ENCODE results near the gene TEX2.
"Not testable (repeated sequence)": the region's sequence is repeated elsewhere in the genome, so short reads cannot be mapped to it uniquely, and the experiment has no call there.

Gene TEX2

DNA sequence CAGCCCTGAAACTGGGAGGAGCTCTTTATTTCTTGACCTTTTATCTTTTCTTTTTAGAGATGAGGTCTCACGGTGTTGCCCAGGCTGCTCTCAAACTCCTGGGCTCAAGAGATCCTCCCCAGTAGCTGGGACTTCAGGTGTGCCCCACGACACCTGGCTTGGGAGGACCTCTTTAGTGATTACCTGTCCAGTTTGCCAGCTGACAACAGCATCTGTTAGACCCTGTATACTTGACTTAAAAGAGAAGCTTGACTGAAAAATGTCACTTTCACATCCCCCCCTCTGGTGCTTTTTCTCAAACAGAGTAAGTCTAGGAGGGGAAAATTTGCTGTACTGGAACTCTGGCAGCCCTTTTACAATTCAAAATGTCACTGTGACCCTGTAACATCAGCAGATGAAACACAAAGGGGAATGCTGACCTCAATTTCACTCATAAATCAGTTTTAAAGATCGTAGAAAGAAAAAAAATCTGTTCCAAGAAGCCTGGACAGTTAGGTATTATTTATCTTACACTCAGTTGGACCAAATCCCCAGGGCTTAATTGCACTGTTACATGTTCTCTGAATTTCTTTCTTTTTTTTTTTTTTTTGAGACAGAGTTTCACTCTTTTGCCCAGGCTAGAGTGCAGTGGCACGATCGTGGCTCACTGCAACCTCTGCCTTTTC lies 131.3 kb downstream of the TEX2 start:
- Mint-ChIP-seq H3K4me1 (ENCODE audit: low read depth) (peaks cover 32% of the 10 kb centered on the region), H3K4me3 (peak overlapping the region; percentile 79), H3K27ac (no peak overlapping the region), H3K36me3 (no peaks in the 10 kb centered on the region), H3K9me3 (ENCODE audit: low read depth) (no peaks in the 10 kb centered on the region), H3K27me3 (no peaks in the 10 kb centered on the region)

DNA sequence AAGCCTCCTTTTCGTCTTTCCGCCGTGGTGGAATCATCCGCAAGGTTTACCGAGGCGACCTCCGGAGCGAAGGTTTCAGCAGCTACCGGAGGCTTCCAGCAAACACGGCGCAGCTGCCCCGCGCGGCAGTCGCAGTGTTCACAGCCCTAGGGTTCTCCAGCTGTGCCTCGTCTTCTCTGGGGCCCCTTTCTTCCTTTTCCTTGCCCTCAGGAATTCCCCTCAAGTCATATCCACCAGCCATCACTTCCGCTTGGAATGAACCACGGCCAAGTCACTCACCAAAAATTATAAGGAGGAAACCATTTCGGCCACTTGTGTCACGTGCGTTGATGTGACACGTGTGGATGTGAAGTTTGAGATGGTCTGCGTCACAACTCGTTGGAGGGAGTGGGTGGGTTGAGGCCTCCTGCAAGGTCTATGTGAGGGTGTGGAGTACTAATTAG lies 132.5 kb downstream of the TEX2 start:
- H3K27ac Mint-ChIP-seq: peak overlapping the region; percentile 89
- no peaks in the 10 kb centered on the region for H3K9me3 Mint-ChIP-seq (ENCODE audit: low read depth)
- H3K4me1 Mint-ChIP-seq (ENCODE audit: low read depth): peaks cover 43% of the 10 kb centered on the region
- H3K27me3 Mint-ChIP-seq: no peaks in the 10 kb centered on the region
- H3K36me3 Mint-ChIP-seq: no peaks in the 10 kb centered on the region
- H3K4me3 Mint-ChIP-seq: peak overlapping the region; percentile 79

DNA sequence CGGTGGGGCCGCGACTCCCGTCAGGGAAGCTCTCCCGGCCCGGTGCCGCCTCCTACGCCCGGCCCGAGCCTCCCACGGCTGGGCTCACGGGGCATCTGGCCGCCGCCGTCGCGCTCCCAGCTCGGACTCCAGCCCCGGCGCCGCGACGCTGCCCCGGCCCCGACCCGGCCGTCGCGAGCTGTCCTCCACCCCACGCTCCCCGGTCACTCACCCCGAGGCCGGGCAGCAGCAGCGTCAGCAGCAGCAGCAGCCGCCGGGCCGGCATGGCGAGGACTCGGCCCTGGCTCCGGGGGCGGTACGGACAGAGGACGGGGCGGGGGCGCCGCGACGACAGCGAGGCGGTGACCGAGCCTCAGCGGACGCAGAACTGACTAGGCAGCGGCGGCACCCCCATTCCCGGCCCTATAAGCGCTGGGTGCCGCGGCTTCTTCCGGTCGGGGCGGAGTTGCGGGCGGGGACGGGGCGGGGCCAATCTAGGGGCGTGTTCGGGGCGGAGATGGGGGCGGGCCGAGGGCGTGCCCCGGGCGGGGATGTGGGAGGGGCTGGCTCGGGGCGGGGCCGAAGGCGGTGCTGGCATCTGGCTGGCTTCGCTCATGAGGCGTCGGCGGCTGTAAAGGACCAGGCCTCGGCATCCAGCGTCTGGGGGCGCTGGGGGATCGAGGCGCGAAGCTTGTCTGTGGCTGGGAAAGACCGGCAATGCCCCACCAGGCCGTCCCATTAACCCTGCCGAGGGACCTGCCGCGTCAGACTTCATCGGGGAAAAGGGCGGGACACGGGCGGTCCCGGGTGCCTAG lies 133.1 kb downstream of the TEX2 start, which contains the start of gene ERN1:
Gene ERN1 (minus strand): TSS at position 380 of the 794 bp plus-strand sequence. CDS start 115 bp downstream, at position 265.
- peak within 1 kb of the TSS; percentile 92 for H3K4me3 Mint-ChIP-seq
- no peaks in the 10 kb centered on the region for H3K9me3 Mint-ChIP-seq (ENCODE audit: low read depth)
- H3K27ac Mint-ChIP-seq: peak within 1 kb of the TSS; percentile 93
- no peaks in the 10 kb centered on the region for H3K27me3 Mint-ChIP-seq
- no peaks in the 10 kb centered on the region for H3K36me3 Mint-ChIP-seq
- H3K4me1 Mint-ChIP-seq (ENCODE audit: low read depth): peaks cover 43% of the 10 kb centered on the region

DNA sequence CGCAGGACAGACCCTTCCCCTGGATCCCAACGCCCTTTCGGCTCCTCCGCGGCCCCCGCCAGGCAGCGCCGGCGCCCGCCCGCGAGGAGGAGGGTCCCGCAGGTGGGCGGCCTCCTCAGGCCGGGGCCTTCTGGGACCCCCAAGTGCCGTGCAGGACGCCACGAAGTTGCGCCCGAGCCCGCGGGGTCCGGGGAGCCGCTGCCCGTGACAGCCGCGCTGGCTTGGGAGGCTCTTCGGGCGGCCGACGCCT lies 133.6 kb downstream of the TEX2 start:
- peak overlapping the region; percentile 92 for H3K4me3 Mint-ChIP-seq
- peaks cover under 1% of the 10 kb centered on the region for H3K36me3 Mint-ChIP-seq
- no peak overlapping the region for H3K27ac Mint-ChIP-seq
- H3K27me3 Mint-ChIP-seq: no peaks in the 10 kb centered on the region
- no peaks in the 10 kb centered on the region for H3K9me3 Mint-ChIP-seq (ENCODE audit: low read depth)
- peaks cover 43% of the 10 kb centered on the region for H3K4me1 Mint-ChIP-seq (ENCODE audit: low read depth)

DNA sequence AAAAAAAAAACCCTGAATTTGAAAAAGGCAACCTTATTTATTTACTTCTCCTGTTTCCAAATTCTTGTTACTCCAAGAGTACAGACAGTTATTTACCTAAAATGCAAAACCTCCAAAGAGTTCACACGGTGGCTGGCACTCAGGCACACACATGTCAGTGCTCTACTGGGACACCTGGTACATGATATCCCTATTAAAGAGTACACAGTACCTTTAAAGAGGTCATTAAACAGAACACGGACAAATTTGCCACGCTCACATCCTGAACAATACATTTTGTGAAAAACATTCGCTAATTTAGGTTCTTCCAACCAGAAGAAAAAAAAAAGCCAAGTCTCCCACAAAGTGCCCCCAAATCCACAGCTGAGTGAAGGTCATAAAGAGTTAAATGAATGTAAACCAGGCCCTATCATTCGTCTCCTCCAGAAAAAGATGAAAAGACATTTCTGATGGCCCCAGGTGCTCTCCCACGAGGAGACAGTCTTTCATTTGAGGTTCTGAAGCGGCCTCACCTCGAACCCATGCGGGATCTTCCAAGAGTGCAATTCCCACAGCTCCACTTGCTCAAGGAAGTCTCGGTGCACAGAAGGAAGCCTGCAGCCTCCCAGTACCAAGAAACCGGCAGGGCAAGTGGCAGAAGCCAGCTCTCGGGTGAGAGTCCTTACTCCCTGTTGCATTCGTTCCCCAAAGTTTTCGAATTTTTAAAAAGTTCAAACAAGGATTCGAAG lies 134.1 kb downstream of the TEX2 start:
- H3K27me3 Mint-ChIP-seq: no peaks in the 10 kb centered on the region
- peaks cover 43% of the 10 kb centered on the region for H3K4me1 Mint-ChIP-seq (ENCODE audit: low read depth)
- H3K4me3 Mint-ChIP-seq: peak overlapping the region; percentile 92
- H3K9me3 Mint-ChIP-seq (ENCODE audit: low read depth): no peaks in the 10 kb centered on the region
- H3K27ac Mint-ChIP-seq: peak overlapping the region; percentile 93
- H3K36me3 Mint-ChIP-seq: peaks cover 4% of the 10 kb centered on the region

DNA sequence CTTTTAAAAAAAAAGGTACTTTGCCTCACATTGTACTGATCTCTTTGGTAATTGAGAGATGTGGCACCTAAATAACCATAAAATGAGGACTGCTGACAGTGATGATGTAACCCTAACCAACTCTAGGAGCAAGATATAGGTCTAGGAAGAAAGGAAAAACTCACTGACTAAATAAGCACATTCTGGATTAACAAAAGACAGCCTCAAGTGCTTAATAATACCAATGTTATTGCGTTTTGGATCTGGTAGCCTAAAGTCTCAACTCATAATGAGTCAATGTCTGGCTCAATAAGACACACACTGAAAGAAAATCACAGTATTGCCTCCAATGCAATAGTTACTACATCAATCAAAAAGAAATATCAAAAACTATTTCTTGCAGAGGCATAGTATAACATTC lies 136.1 kb downstream of the TEX2 start:
- Mint-ChIP-seq H3K36me3 (peaks cover 5% of the 10 kb centered on the region), H3K9me3 (ENCODE audit: low read depth) (no peaks in the 10 kb centered on the region), H3K4me1 (ENCODE audit: low read depth) (peaks cover 50% of the 10 kb centered on the region), H3K27me3 (no peaks in the 10 kb centered on the region), H3K27ac (no peak overlapping the region), H3K4me3 (peak overlapping the region; percentile 18)

DNA sequence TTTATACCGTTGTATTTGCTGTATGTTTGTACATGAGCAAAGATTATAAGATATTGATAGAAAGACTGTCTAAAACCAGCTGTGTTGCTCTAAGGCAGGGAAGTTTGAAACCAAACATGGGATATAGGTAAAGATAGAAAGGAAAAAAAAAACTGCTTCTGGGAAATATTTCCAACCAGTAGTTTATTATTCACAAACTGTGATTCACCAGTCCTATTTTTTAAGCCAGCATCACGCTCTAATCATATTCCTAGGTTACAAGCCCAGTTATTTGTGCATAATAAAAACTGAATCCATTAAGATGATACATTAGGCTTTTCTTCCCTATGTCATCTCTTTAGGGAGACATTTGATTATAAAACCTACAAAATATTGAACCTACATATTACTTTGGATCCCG lies 137.1 kb downstream of the TEX2 start:
- H3K4me3 Mint-ChIP-seq: no peak overlapping the region
- peaks cover 5% of the 10 kb centered on the region for H3K36me3 Mint-ChIP-seq
- H3K4me1 Mint-ChIP-seq (ENCODE audit: low read depth): peaks cover 50% of the 10 kb centered on the region
- no peaks in the 10 kb centered on the region for H3K9me3 Mint-ChIP-seq (ENCODE audit: low read depth)
- H3K27ac Mint-ChIP-seq: no peak overlapping the region
- H3K27me3 Mint-ChIP-seq: no peaks in the 10 kb centered on the region

DNA sequence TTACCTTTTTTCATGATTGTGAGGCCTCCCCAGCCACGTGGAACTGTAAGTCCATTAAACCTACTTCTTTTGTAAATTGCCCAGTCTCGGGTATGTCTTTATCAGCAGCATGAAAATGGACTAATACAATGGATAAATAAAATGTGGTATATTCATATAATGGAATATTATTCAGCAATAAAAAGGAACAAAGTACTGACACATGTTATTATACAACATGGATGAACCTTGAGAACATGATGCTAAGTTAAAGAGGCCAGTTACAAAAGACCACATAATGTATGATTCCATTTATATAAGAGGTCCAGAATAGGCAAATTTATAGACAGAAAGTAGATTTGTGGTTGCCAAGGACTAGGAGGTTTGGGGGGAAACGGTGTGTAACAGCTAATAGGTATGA lies 138.5 kb downstream of the TEX2 start:
- Mint-ChIP-seq H3K4me1 (ENCODE audit: low read depth) (peaks cover 53% of the 10 kb centered on the region), H3K27ac (no peak overlapping the region), H3K36me3 (peaks cover 5% of the 10 kb centered on the region), H3K9me3 (ENCODE audit: low read depth) (no peaks in the 10 kb centered on the region), H3K4me3 (no peak overlapping the region), H3K27me3 (no peaks in the 10 kb centered on the region)

DNA sequence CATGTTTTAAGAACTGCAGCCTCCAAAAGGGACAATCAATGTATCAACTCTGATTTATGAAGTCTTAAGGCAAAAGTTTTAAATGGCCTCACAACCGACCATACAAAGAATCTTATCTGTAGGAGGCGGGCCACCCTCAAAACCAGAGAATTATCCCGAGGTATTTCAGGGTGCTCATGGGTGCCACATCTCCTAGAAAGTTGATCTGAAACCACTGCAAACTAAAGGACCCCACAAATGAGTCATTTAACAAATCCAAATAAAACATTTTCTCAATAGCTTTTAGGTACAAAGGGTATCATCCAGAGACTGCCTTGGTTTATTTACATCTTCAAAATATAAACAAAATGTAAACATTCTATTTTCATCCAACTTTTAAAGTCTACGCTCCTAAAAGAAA lies 139.9 kb downstream of the TEX2 start:
- H3K4me3 Mint-ChIP-seq: no peak overlapping the region
- H3K27ac Mint-ChIP-seq: no peak overlapping the region
- peaks cover 5% of the 10 kb centered on the region for H3K36me3 Mint-ChIP-seq
- H3K4me1 Mint-ChIP-seq (ENCODE audit: low read depth): peaks cover 49% of the 10 kb centered on the region
- no peaks in the 10 kb centered on the region for H3K9me3 Mint-ChIP-seq (ENCODE audit: low read depth)
- H3K27me3 Mint-ChIP-seq: no peaks in the 10 kb centered on the region

DNA sequence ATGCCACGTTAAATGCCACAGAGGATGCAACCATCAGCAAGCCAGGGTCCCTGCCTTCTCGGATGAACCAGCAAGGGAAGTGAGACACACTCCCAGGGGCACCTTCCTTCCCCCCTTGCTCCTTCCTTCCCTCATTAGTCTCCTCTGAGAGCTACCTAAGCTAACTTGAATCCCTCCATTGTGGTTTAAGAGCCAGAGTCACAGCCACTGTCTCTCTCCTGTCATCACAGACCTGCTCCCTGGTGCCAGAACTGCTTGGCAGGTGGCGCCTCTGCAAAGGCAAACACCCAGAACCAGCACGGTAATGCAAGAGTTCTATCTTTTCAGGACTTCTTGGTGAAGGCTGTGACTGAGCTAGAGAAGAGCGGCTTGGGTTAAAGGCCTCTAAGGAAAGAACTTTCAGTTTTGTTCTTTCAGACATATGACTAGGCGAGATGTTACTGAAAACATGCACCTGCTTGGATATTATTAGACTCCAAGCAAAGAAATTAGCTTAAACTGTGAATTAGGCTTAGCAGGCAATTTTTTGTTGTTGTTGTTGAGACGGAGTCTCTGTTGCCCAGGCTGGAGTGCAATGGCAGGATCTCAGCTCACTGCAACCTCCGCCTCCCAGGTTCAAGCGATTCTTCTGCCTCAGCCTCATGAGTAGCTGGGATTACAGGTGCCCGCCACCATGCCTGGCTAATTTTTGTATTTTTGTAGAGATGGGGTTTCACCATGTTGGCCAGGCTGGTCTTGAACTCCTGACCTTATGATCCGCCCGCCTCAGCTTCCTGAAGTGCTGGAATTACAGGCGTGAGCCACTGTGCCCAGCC lies 141.9 kb downstream of the TEX2 start:
- peak overlapping the region; percentile 59 for H3K4me3 Mint-ChIP-seq
- H3K27me3 Mint-ChIP-seq; H3K36me3 Mint-ChIP-seq; H3K9me3 Mint-ChIP-seq (ENCODE audit: low read depth): not testable (repeated sequence)
- peak overlapping the region; percentile 81 for H3K27ac Mint-ChIP-seq
- H3K4me1 Mint-ChIP-seq (ENCODE audit: low read depth): peaks cover 44% of the 10 kb centered on the region

DNA sequence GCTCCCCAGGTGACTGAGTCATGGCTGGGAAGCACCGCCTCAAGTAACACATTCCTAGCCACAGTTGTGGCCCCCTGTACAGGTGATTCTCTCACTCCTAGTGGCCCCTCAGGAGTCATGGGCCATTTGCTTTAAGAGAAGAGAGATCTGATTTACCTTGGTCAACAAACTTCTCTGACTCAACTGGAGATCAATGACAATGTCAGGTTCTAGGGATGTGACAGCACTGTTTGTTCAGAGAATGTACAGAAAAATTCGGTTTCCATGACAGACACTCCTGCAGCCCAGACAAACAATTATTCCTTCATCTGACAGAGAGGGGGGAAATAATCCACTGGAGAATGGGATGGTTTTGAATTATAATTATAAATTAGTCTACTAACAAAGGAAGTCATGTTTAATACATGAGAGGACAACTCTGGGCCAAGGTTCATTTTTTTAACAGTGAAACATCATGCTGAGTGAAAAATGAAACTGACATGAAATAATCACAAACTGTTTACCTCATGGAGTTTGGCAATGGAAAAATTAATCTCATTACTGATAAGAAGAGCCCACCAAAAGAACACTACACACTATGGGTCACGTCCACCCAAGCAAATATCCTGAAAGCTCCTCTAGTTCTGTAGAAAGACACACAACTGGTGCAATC lies 142.8 kb downstream of the TEX2 start:
- Mint-ChIP-seq H3K27ac (peak overlapping the region; percentile 81), H3K9me3 (ENCODE audit: low read depth) (no peaks in the 10 kb centered on the region), H3K36me3 (peaks cover 7% of the 10 kb centered on the region), H3K27me3 (no peaks in the 10 kb centered on the region), H3K4me1 (ENCODE audit: low read depth) (peaks cover 47% of the 10 kb centered on the region), H3K4me3 (no peak overlapping the region)

DNA sequence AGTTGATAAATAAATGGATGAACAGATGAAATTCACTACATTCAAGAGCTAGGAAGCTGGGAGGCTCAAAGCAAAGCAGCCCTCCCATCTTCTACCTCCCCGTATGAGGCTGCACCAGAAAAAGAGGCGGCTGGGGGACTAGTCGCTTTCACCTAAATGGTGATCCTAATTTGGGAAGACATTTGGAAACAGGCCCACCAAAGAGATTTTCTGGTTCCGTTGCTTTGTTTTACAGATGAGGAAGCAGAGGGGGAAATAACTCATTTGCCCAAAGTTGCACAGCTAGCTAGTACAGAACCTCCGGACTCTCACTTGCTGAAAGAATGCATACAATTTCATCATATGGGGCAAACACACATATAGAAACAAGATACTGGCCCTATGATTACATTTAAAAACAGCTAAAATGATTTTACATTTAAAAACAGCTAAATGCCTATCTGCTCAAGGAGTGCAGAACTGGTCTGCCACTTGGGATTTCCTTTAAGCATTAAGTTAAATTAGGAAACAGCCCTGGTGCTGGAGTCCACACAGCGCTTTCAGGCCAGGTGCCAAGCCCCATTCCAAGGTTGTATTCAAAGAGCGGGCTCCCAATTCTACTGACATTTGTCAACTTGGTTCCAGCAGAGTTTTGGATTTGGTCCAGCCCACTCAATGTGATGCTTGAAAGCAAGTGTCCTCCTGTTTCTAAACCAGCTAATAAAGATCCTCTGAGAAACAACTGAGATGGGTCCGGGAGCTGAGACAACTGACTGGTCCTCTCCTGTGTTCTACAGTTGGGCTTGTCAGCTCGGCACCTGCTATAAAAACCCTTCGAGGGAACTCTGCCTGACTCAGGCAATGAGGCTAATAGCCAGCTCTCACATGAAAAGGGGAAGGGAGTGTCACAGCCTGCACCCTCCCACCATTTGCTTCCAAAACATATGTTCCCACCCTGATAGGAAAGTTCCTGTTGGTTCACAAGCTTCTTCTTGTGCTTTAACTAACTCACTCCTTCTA lies 144.8 kb downstream of the TEX2 start:
- no peak overlapping the region for H3K4me3 Mint-ChIP-seq
- peaks cover 7% of the 10 kb centered on the region for H3K36me3 Mint-ChIP-seq
- H3K27ac Mint-ChIP-seq: no peak overlapping the region
- H3K27me3 Mint-ChIP-seq: no peaks in the 10 kb centered on the region
- peaks cover 50% of the 10 kb centered on the region for H3K4me1 Mint-ChIP-seq (ENCODE audit: low read depth)
- H3K9me3 Mint-ChIP-seq (ENCODE audit: low read depth): no peaks in the 10 kb centered on the region

DNA sequence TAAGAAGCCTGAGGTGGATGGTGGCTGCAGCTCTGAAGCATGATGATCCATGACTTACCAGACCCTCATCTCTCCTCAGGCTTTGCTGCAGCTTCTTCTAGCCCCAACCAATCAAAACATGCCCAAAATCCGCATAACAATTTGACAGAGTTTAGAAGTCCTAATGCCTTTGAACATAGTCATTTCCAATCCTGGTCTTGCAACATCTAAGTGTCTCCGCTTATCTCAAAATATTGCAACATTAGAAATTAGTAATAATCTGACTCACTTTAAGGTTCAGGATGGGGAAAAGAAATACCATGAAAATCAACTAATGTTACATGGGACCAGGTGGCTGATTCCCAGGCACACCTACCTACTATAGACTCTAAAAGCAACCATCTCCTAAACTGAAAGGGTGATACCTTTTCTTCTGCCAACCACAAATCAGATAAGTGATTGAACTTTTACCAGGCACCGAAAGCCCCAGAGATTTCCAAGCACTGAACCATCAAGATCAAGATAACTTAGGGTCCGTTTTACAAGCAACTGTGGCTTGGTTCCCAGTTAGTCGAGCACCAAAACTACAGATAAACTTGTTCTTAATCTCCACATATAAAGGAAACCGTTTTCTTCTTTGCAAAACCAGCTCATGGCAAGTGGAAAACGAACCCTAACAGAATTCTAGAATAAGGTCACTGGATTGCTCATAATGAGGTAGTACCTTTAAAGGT lies 147.1 kb downstream of the TEX2 start:
- Mint-ChIP-seq H3K27me3 (no peaks in the 10 kb centered on the region), H3K9me3 (ENCODE audit: low read depth) (no peaks in the 10 kb centered on the region), H3K27ac (peak overlapping the region; percentile 58), H3K4me3 (no peak overlapping the region), H3K4me1 (ENCODE audit: low read depth) (peaks cover 40% of the 10 kb centered on the region), H3K36me3 (peaks cover 7% of the 10 kb centered on the region)

Data from activated naive CD8-positive, alpha-beta T cell (primary cell).